ENCODE data around the gene MTX3.

DNA sequence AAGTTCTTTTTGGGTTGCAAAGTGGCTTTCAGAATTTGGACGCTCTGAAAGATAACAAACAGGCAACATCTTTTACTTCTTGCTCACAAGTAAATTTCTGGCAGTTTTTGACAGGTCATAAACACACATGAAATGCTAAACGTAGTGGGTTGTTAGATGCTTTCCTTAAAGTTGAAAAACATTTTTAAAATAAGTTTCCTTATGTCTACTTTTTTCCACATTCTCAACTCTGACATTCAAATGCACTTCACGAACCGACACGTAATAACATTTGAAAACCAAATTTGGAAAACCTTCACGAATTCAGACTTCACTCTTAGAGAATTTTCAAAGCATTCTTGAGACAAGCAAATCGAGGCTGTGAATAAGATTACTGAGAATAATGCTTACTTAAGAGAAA lies 26.9 kb downstream of the MTX3 start:
- TF ChIP-seq GATA2 (IDR thresholded peaks at IDR 0.05; ENCODE audit: insufficient read depth, insufficient read length, low read depth, low read length): no peak
- no peak for TF ChIP-seq CTCF (IDR thresholded peaks at IDR 0.05; ENCODE audit: extremely low read depth in 1 of 2, insufficient read depth in 1 of 2, low read depth in 1 of 2, low read length in 2 of 2)
- no peak for TF ChIP-seq POLR2A (IDR thresholded peaks at IDR 0.05; ENCODE audit: low read depth, low read length)
- TF ChIP-seq POLR2AphosphoS5 (IDR thresholded peaks at IDR 0.05; ENCODE audit: insufficient read depth, low read depth, low read length): no peak
- no peak for TF ChIP-seq EZH2 (IDR thresholded peaks at IDR 0.05; ENCODE audit: borderline replicate concordance, low read depth, low read length, severe bottlenecking)
- TF ChIP-seq MYC (IDR thresholded peaks at IDR 0.05; ENCODE audit: low read depth, low read length): no peak
